A673 (cell line): ENCODE data around the gene TMEM131L. TPM values are rescaled to one million over a fixed set of nuclear protein-coding genes. Genes with fewer than 3 reads are reported as not detected.

Source experiments
- BruUV-seq: library from RNA; stranded (reverse); fragments of 400-500 nt; replicated peaks from 2 replicates; lab custom pipeline; 2021; lab: Mats Ljungman, UMichigan
- CTCF ChIA-PET: fragments of 300-600 bp; sonication (Branson Sonifier 250); formaldehyde crosslinking; loops from one replicate; lab custom pipeline; 2022; ENCODE audit warnings: antibody characterized with exemption; lab: Charles Lee
- POLR2A ChIA-PET: fragments of 300-600 bp; sonication (Branson Sonifier 250); formaldehyde crosslinking; loops from one replicate; lab custom pipeline; 2022; ENCODE audit warnings: antibody characterized with exemption; ENCODE audit not compliant: low non-redundant PET; lab: Charles Lee
- DNase-seq: peaks from one replicate; pipeline ENCODE4 v3.0.0-alpha.2; 2015; ENCODE audit warnings: low spot score
- H3K27ac ChIP-seq: fragments of 200-600 bp; sonication (generic); 2 replicates; pipeline ENCODE4 v1.5.1; 2016; ENCODE audit warnings: mixed run types, low read depth, mild to moderate bottlenecking, mixed read lengths, antibody characterized with exemption, low read length; ENCODE audit not compliant: poor library complexity, severe bottlenecking
- H3K27me3 ChIP-seq: fragments of 200-600 bp; sonication (generic); replicated peaks from 2 replicates; pipeline ENCODE4 v1.6.1; 2017; ENCODE audit warnings: mixed run types, low read depth, mild to moderate bottlenecking, mixed read lengths, antibody characterized with exemption, low read length; ENCODE audit not compliant: insufficient read depth, poor library complexity
- H3K36me3 ChIP-seq: fragments of 200-600 bp; sonication (generic); 2 replicates; pipeline ENCODE4 v1.6.1; 2016; ENCODE audit warnings: mixed run types, mild to moderate bottlenecking, mixed read lengths, antibody characterized with exemption, low read length; ENCODE audit not compliant: insufficient read depth, poor library complexity, severe bottlenecking
- H3K4me1 ChIP-seq: fragments of 200-600 bp; sonication (generic); 2 replicates; pipeline ENCODE4 v1.6.1; 2017; ENCODE audit warnings: mixed run types, mild to moderate bottlenecking, mixed read lengths, antibody characterized with exemption, low read length; ENCODE audit not compliant: insufficient read depth, poor library complexity, severe bottlenecking
- H3K4me3 ChIP-seq: fragments of 200-600 bp; sonication (generic); 2 replicates; pipeline ENCODE4 v1.5.1; 2016; ENCODE audit warnings: low read depth, mixed run types, mild to moderate bottlenecking, mixed read lengths, low read length; ENCODE audit not compliant: poor library complexity, severe bottlenecking
- H3K9me3 ChIP-seq: fragments of 200-600 bp; sonication (generic); 2 replicates; pipeline ENCODE4 v1.6.1; 2016; ENCODE audit warnings: mixed run types, low read depth, mild to moderate bottlenecking, mixed read lengths, antibody characterized with exemption, low read length; ENCODE audit not compliant: poor library complexity, severe bottlenecking
- CTCF ChIP-seq: fragments of 300-800, 200-600 bp; sonication (generic); conservative IDR thresholded peaks from 2 replicates; pipeline ENCODE4 v1.5.1; 2017; ENCODE audit warnings: low read depth, mild to moderate bottlenecking, antibody characterized with exemption, low read length, moderate library complexity, mixed read lengths
- EZH2 ChIP-seq: fragments of 200-600 bp; sonication (generic); IDR thresholded peaks from 2 replicates; pipeline ENCODE4 v1.6.1; 2017; ENCODE audit warnings: borderline replicate concordance, low read depth, mild to moderate bottlenecking, mixed read lengths, antibody characterized with exemption, low read length; ENCODE audit not compliant: poor library complexity, severe bottlenecking
- intact Hi-C: fragments of 100-400 bp; cut with micrococcal nuclease; formaldehyde crosslinking; loops from one replicate; pipeline ENCODE4 v1.10.0; 2022; ENCODE audit not compliant: unreplicated experiment
- total RNA-seq: library from RNA; stranded (reverse); gene quantifications from 2 replicates; pipeline ENCODE4 v1.2.3, GENCODE V29; 2021

TMEM131L gene
- total RNA-seq, 1 experiment from 2014 or later, result 18.4 TPM

- no peaks in the 10 kb centered on the region for H3K36me3 ChIP-seq
- no peaks in the 10 kb centered on the region for H3K27me3 ChIP-seq
- ChIA-PET CTCF (no interaction called here), POLR2A (no interaction called here)
- TF ChIP-seq EZH2 (no peak), CTCF (no peak)
- no peak overlapping the region for H3K27ac ChIP-seq
- no peaks in the 10 kb centered on the region for H3K4me1 ChIP-seq
- H3K4me3 ChIP-seq, result no peak overlapping the region
- no TSS peak for BruUV-seq
- no peak for DNase-seq
- H3K9me3 ChIP-seq, result no peaks in the 10 kb centered on the region
- intact Hi-C loops, result no loop called here
These were observed 10.8 kb downstream of the TMEM131L start for GRCh38 chr4:153476829-153477574.

- BruUV-seq, result no TSS peak
- peaks cover 12% of the 10 kb centered on the region for H3K4me1 ChIP-seq
- no peaks in the 10 kb centered on the region for H3K27me3 ChIP-seq
- H3K36me3 ChIP-seq, result no peaks in the 10 kb centered on the region
- ChIA-PET POLR2A (no interaction called here), CTCF (no interaction called here)
- H3K9me3 ChIP-seq, result no peaks in the 10 kb centered on the region
- no peak overlapping the region for H3K4me3 ChIP-seq
- no peak overlapping the region for H3K27ac ChIP-seq
- DNase-seq, result no peak
- intact Hi-C loops, result no loop called here
- TF ChIP-seq CTCF (no peak), EZH2 (no peak)
These were observed 12.9 kb downstream of the TMEM131L start for GRCh38 chr4:153479101-153479500.

GRCh38 chr4:153480704-153481103, 14.5 kb downstream of the TMEM131L start:
- Histone ChIP-seq H3K9me3 (no peaks in the 10 kb centered on the region), H3K4me1 (peaks cover 19% of the 10 kb centered on the region), H3K4me3 (no peak overlapping the region), H3K27ac (no peak overlapping the region), H3K36me3 (no peaks in the 10 kb centered on the region), H3K27me3 (no peaks in the 10 kb centered on the region)
- ChIA-PET POLR2A (no interaction called here), CTCF (no interaction called here)
- BruUV-seq, result no TSS peak
- no peak for TF ChIP-seq CTCF
- TF ChIP-seq EZH2, result no peak
- no peak for DNase-seq
- intact Hi-C loops, result no loop called here
